Esophagus squamous epithelium (tissue), 5 donors: ENCODE measurements around the gene UTS2. TPM values are rescaled to one million over a fixed set of nuclear protein-coding genes. Genes with fewer than 3 reads are reported as not detected.

Experiments
- DNase-seq: peaks from one replicate; lab custom pipeline; 2025; lab: John Stamatoyannopoulos, UW
- H3K27ac ChIP-seq, 4 donors: fragments of 200-600 bp; sonication (generic); one replicate each; pipeline ENCODE4 v1.5.1; 2016 to 2019; ENCODE audit warnings: mild to moderate bottlenecking in 1 of 4
- H3K27me3 ChIP-seq, 4 donors: fragments of 200-600 bp; sonication (generic); 1 replicate in 3 of 4; 2 replicates in 1 of 4; pipeline versions ENCODE4 v1.5.1 to v1.6.0; 2017 to 2021; ENCODE audit warnings: antibody characterized with exemption in 1 of 4
- H3K36me3 ChIP-seq, 3 donors: fragments of 200-600 bp; sonication (generic); one replicate each; pipeline ENCODE4 v1.5.1; 2016 to 2019
- H3K4me1 ChIP-seq, 3 donors: fragments of 200-600 bp; sonication (generic); one replicate each; pipeline ENCODE4 v1.5.1; 2017 to 2019
- H3K4me3 ChIP-seq, 4 donors: fragments of 200-600 bp; sonication (generic); 1 replicate in 3 of 4; 2 replicates in 1 of 4; pipeline ENCODE4 v1.5.1; 2016 to 2019; ENCODE audit warnings: mild to moderate bottlenecking in 2 of 4, moderate library complexity in 1 of 4
- H3K9me3 ChIP-seq, 3 donors: fragments of 200-600 bp; sonication (generic); one replicate each; pipeline ENCODE4 v1.5.1; 2016 to 2019
- POLR2A ChIP-seq, 4 donors: fragments of 450-650 bp; IDR thresholded peaks; one replicate each; pipeline ENCODE4 v1.6.1; 2017; ENCODE audit warnings: antibody characterized with exemption in 4 of 4, mild to moderate bottlenecking in 4 of 4, moderate library complexity in 3 of 4
- WGBS, 2 donors: methylation state at CpG; one replicate each; pipeline ENCODE4 v1.1.5; 2018; 5-methylcytosine and 5-hydroxymethylcytosine counted together
- intact Hi-C: fragments of 100-400 bp; cut with DNase I; formaldehyde crosslinking; loops from one replicate; pipeline ENCODE4 v1.15.0; 2022
- total RNA-seq, 4 donors: library from RNA; depleted of rRNA; stranded (reverse); fragments of >200 nt; gene quantifications; one replicate each; pipeline ENCODE4 v1.1.0, GENCODE V29; 2016
- TF ChIP-seq, protein P1 (sequence below), 6 experiments: fragments of 450-650 bp in 4 of 6; fragments of 200-600 bp in 2 of 6; sonication (generic) in 2 of 6; IDR thresholded peaks; one replicate each; pipeline ENCODE4 v1.5.1; 2016 to 2019; ENCODE audit warnings: antibody characterized with exemption in 6 of 6, mild to moderate bottlenecking in 4 of 6, moderate library complexity in 4 of 6
- donor health status: DM: yes; HTN: yes; CAD: no.

The UTS2 gene
- total RNA-seq, 4 donors from 2014 or later, result not detected

DNA sequence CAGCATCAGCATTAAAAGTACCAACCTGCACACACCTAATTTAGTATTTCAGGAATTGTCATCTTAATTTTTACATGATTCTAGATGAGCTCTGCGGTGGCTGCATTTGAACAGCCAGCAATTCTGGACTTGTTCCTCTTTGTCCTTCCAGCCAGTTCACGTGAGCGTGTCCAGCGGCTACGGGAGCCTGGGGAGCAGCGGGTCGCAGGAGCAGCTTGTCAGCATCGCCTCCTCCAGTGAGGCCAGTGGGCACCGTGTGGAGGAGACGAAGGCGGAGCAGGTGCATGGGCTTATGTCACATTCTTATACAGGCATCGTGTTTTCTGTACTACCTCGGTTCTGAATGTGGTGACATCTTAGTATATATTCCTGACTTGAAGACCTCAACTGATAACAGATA lies 43.1 kb downstream of the UTS2 start:
- no peak overlapping the region for H3K4me3 ChIP-seq
- TF ChIP-seq, protein P1, sequence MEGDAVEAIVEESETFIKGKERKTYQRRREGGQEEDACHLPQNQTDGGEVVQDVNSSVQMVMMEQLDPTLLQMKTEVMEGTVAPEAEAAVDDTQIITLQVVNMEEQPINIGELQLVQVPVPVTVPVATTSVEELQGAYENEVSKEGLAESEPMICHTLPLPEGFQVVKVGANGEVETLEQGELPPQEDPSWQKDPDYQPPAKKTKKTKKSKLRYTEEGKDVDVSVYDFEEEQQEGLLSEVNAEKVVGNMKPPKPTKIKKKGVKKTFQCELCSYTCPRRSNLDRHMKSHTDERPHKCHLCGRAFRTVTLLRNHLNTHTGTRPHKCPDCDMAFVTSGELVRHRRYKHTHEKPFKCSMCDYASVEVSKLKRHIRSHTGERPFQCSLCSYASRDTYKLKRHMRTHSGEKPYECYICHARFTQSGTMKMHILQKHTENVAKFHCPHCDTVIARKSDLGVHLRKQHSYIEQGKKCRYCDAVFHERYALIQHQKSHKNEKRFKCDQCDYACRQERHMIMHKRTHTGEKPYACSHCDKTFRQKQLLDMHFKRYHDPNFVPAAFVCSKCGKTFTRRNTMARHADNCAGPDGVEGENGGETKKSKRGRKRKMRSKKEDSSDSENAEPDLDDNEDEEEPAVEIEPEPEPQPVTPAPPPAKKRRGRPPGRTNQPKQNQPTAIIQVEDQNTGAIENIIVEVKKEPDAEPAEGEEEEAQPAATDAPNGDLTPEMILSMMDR (IDR thresholded peaks at IDR 0.05), result no peak
- TF ChIP-seq POLR2A (IDR thresholded peaks at IDR 0.05), result no peak
- no peaks in the 10 kb centered on the region for H3K4me1 ChIP-seq
- intact Hi-C loops, result loop anchor here (10.0 kb wide), 1 partner anchor 95 kb away; no protein-coding TSS in a partner anchor
- no peak overlapping the region for H3K27ac ChIP-seq
- peaks cover 0 to 9% (median 9%) of the 10 kb centered on the region in 3 donors for H3K9me3 ChIP-seq
- H3K27me3 ChIP-seq, result no peaks in the 10 kb centered on the region
- no peak for DNase-seq
- 90 to 93% methylated on average over 7 to 9 of the region's 13 CpGs for WGBS, 2 donors
- peaks cover 4 to 93% (median 28%) of the 10 kb centered on the region in 3 donors for H3K36me3 ChIP-seq

DNA sequence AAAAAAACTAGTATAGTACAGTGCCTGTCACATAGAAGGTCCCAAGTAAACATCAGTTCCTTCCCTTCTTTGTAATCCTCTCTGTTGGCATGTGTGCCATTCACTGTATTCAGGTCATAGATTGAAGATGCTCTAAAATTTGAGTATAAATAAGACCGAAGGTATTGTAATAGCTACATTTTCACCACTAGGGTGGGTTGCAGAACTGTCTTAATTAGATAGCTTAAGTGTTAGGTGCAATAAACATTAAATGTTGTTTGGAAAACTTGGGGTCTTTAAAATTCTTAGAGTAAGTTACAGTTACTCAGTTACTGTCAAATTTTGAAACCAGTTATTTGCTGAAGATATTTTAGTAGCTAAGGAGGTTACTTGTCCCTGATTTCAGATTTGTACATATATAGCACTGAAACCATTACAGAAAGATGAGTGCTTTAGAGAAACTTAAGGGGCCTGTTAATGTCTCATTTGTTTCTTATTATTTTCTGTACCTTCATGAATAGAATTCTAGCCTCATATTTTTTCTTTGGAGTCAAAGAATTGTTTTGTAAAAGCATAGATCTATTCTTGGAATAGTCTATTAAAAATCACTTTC lies 44.5 kb downstream of the UTS2 start:
- H3K27me3 ChIP-seq, result no peaks in the 10 kb centered on the region
- H3K36me3 ChIP-seq, result peaks cover 0 to 93% (median 33%) of the 10 kb centered on the region in 3 donors
- no peaks in the 10 kb centered on the region for H3K4me1 ChIP-seq
- 17% methylated on average over 1 of the region's 1 CpG for WGBS, 2 donors
- TF ChIP-seq, protein P1 (IDR thresholded peaks at IDR 0.05), result peak; percentile 35 to 61 (median 44)
- TF ChIP-seq POLR2A (IDR thresholded peaks at IDR 0.05), result no peak
- DNase-seq, result no peak
- no peak overlapping the region for H3K4me3 ChIP-seq
- H3K9me3 ChIP-seq, result peaks cover 0 to 3% (median 2%) of the 10 kb centered on the region in 3 donors
- intact Hi-C loops, result no loop called here
- H3K27ac ChIP-seq, result no peak overlapping the region

DNA sequence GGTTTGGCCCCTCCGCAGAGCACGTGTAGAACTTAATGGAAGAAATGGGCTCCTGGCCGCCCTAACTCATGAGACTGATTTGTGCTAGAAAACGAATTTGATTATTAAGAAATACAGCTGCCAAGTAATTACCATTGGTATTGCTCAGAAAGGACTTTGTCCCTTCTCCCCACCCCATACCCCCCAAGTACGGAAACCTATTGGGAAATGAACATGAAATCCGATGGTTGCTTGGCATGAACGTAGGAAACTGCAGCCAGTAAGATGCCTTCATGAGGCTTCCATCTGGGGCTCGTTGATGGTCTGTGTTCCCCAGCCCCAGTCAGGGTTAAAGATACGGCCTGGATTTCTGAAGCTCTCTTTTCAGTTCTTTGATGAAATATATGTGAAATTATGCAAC lies 47.4 kb downstream of the UTS2 start:
- no peaks in the 10 kb centered on the region for H3K27me3 ChIP-seq
- no peak overlapping the region for H3K27ac ChIP-seq
- intact Hi-C loops, result no loop called here
- H3K9me3 ChIP-seq, result no peaks in the 10 kb centered on the region
- 86 to 90% methylated on average over 9 of the region's 9 CpGs for whole genome bisulfite sequencing, 2 donors
- DNase-seq, result no peak
- no peak for TF ChIP-seq POLR2A (IDR thresholded peaks at IDR 0.05)
- TF ChIP-seq, protein P1 (IDR thresholded peaks at IDR 0.05), result no peak
- H3K4me3 ChIP-seq, result no peak overlapping the region
- H3K4me1 ChIP-seq, result no peaks in the 10 kb centered on the region
- H3K36me3 ChIP-seq, result peaks cover 0 to 93% (median 33%) of the 10 kb centered on the region in 3 donors

Other genes starting within 250 kb of the UTS2 start
- gene VAMP3, start 81.8 kb downstream of the UTS2 start, total RNA-seq, result 10 to 100 TPM; 55.8 to 94.6 (median 75.4) TPM
- gene PER3, start 68.8 kb downstream of the UTS2 start, total RNA-seq, result 10 to 100 TPM in 2 of 4 donors, 1 to 10 TPM in 2; 6.7 to 21.0 (median 8.9) TPM
- gene TNFRSF9, start 87.8 kb upstream of the UTS2 start, total RNA-seq, result under 1 TPM in 2 of 4 donors, not detected in 2; 0.15 to 0.19 TPM
- 100 to 1,000 TPM in 3 of 4 donors, 10 to 100 TPM in 1; 93.9 to 156 (median 129) TPM for gene PARK7, start 108.6 kb upstream of the UTS2 start, total RNA-seq
- 10 to 100 TPM; 23.3 to 95.9 (median 49.3) TPM for gene ERRFI1, start 173.2 kb upstream of the UTS2 start, total RNA-seq